ENCODE data around the gene MORN1. TPM values are rescaled to one million over a fixed set of nuclear protein-coding genes. Genes with fewer than 3 reads are reported as not detected.
A peak's percentile ranks its signal among the peaks of the same experiment; 100 is the strongest.

Gene MORN1
- total and polyA plus RNA-seq, 2 of the 4 experiments (the other 2 are of a cell fraction) = 3.0 to 4.2 TPM

DNA sequence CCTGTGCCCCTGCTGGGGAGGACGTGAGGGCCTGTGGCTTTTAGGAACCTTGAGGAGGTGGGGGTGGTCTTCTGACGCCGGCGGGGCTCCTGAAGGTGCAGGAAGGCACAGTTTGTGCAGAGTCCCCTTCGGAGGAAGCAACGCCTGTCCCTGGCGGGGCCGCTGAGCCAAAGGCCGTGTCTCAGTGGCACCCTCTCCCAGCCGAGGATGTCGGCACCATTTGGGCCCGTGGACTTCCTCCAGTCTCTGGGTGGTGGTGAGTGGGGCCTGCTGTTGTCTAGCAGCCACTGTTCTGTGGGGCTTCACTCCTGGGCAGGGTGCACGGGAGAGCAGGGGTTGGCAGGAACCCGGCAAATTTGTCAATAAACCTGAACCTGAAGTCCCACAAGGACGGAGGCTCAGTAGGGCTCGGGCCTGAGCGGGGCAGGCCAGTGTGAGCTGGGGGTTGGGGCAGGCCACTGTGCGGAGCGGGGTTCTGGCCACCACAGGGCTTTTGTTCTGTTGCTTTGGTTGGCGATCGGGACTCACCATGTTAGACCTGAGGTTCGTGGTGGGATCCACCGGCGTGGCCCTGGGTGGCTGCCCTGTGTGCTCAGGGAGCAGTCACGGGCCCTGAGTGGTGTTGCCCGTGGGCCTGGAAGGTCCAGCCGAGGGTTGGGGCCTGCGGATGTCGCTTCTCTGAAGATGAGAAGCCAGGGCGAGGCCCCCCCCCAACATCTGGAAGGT is 98.5 kb downstream of the MORN1 start (continued):
- no peak for TF ChIP-seq RAD21 (IDR thresholded peaks at IDR 0.05; ENCODE audit: low read length)

DNA sequence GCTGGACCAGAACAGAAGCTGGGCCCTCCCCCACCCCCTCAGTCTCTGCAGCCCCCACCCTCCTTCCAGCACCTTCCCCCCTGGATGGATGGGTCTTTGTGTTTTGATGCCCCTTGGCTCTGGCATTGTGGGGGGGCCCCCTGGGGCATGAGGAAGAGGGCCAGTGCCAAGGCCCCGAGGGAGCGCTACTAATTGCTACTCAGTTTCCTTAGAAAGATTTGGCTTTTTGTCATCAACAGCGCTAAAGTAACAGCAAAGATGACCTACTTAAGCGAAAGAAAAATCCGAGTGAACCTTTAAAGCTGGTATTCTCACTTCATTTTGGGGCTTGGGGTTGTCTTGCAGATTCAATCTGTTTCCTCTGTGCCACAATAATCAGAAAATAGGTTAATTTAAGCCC is 99.8 kb downstream of the MORN1 start:
- ATAC-seq (ENCODE audit: low read depth) (no peak), DNase-seq (no peak)
- TF ChIP-seq MXI1 (IDR thresholded peaks at IDR 0.05; ENCODE audit: borderline replicate concordance, low read depth, low read length) = no peak
- TF ChIP-seq, protein P1, sequence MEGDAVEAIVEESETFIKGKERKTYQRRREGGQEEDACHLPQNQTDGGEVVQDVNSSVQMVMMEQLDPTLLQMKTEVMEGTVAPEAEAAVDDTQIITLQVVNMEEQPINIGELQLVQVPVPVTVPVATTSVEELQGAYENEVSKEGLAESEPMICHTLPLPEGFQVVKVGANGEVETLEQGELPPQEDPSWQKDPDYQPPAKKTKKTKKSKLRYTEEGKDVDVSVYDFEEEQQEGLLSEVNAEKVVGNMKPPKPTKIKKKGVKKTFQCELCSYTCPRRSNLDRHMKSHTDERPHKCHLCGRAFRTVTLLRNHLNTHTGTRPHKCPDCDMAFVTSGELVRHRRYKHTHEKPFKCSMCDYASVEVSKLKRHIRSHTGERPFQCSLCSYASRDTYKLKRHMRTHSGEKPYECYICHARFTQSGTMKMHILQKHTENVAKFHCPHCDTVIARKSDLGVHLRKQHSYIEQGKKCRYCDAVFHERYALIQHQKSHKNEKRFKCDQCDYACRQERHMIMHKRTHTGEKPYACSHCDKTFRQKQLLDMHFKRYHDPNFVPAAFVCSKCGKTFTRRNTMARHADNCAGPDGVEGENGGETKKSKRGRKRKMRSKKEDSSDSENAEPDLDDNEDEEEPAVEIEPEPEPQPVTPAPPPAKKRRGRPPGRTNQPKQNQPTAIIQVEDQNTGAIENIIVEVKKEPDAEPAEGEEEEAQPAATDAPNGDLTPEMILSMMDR (conservative IDR thresholded peaks at IDR 0.05; ENCODE audit: low read depth, low read length) = no peak
- no peak for TF ChIP-seq MAZ (IDR thresholded peaks at IDR 0.05; ENCODE audit: borderline replicate concordance, low read depth, low read length)
- no peak for TF ChIP-seq RFX5 (IDR thresholded peaks at IDR 0.05; ENCODE audit: low read depth, low read length)
- no peak for TF ChIP-seq POLR2A (IDR thresholded peaks at IDR 0.05; ENCODE audit: low read depth, low read length)
- no peak for TF ChIP-seq RAD21 (IDR thresholded peaks at IDR 0.05; ENCODE audit: low read length)
- TF ChIP-seq NFE2L2 (IDR thresholded peaks at IDR 0.05; ENCODE audit: low read depth, low read length) = no peak
- ChIA-PET POLR2A (ENCODE audit: unreplicated experiment) (no interaction called here), CTCF (no interaction called here)
- peaks cover 52% of the 10 kb centered on the region for H3K4me1 ChIP-seq (ENCODE audit: control insufficient read depth, insufficient read depth, low read length)
- H2BK15ac ChIP-seq (ENCODE audit: low read depth, low read length) = peak overlapping the region; percentile 95; the same call in 2 of the 3 replicates
- in situ Hi-C loops (cut with MboI; ENCODE audit: low sequenced_read_pairs) = no loop called here
- H4K8ac ChIP-seq (ENCODE audit: low read depth in 2 of 2, low read length in 2 of 2) = peak overlapping the region; percentile 96
- peak overlapping the region; percentile 11; the same call in 1 of the 2 replicates for H2BK20ac ChIP-seq (ENCODE audit: low read depth, low read length)
- H3K18ac ChIP-seq (ENCODE audit: low read depth, low read length) = peak overlapping the region; percentile 68
- peak overlapping the region; percentile 20 for H3K9ac ChIP-seq (ENCODE audit: low read depth, low read length)
- peak overlapping the region; percentile 99 for H4K91ac ChIP-seq (ENCODE audit: insufficient read depth, low read depth, low read length)
- peak overlapping the region; percentile 100 for H3K4ac ChIP-seq (ENCODE audit: low read depth, low read length)
- H3K9me3 ChIP-seq (ENCODE audit: control insufficient read depth, insufficient read depth, low read length) = no peaks in the 10 kb centered on the region
- H3K4me2 ChIP-seq (ENCODE audit: low read depth, low read length) = peak overlapping the region; percentile 28; the same call in 1 of the 2 replicates
- peak overlapping the region; percentile 98 for H3K14ac ChIP-seq (replicated peaks; ENCODE audit: low read depth, low read length)
- peak overlapping the region; percentile 97 for H2BK120ac ChIP-seq (ENCODE audit: low read depth, low read length)
- dilution Hi-C loops (cut with HindIII; ENCODE audit: low sequenced_read_pairs, unreplicated experiment) = no loop called here
- no peak overlapping the region for H3K4me3 ChIP-seq (ENCODE audit: insufficient read depth, low read depth, low read length)
- peak overlapping the region; percentile 35; the same call in 1 of the 2 replicates for H3K56ac ChIP-seq (ENCODE audit: extremely low read depth, insufficient read depth, low read length)
- H4K5ac ChIP-seq (ENCODE audit: low read depth, low read length) = peak overlapping the region; percentile 8
- intact Hi-C loops (cut with micrococcal nuclease) = loop anchor here (2.0 kb wide), 1 partner anchor 57 kb away; no protein-coding TSS in a partner anchor
- 44% methylated on average over 4 of the region's 5 CpGs; no CpG with 5 or more reads in 1 of the 2 experiments for WGBS, 2 experiments (ENCODE audit: extremely low coverage in 2 of 2, insufficient read length in 1 of 2)
- H3K79me1 ChIP-seq (ENCODE audit: low read depth in 1 of 2, low read length in 2 of 2) = peaks cover 6 to 87% of the 10 kb centered on the region in 2 experiments; a peak in 3 of 4 replicates
- peak overlapping the region; percentile 98 for H2AK5ac ChIP-seq (ENCODE audit: low read depth, low read length)
- H3K23ac ChIP-seq (ENCODE audit: low read depth, low read length) = peak overlapping the region; percentile 97
- BruUV-seq (replicated peaks) = no TSS peak
- H2BK5ac ChIP-seq (ENCODE audit: low read depth, low read length, poor library complexity, severe bottlenecking) = peak overlapping the region; percentile 94
- H2AK9ac ChIP-seq (replicated peaks; ENCODE audit: low read depth, low read length, poor library complexity) = peak overlapping the region; percentile 82
- no peaks in the 10 kb centered on the region for H3K27me3 ChIP-seq (ENCODE audit: control insufficient read depth, insufficient read depth, low read length)
- H4K20me1 ChIP-seq (ENCODE audit: insufficient read depth, low read length) = peaks cover 45% of the 10 kb centered on the region
- peak overlapping the region; percentile 98 for H3K27ac ChIP-seq (ENCODE audit: insufficient read depth, low read length)
- no peak overlapping the region for H2AFZ ChIP-seq (replicated peaks; ENCODE audit: low read length, poor library complexity)
- H3K9me1 ChIP-seq (ENCODE audit: insufficient read depth, low read length) = peaks cover 43% of the 10 kb centered on the region
- peaks cover 2% of the 10 kb centered on the region; the same call in 1 of the 2 replicates for H3K36me3 ChIP-seq (ENCODE audit: control insufficient read depth, insufficient read depth, low read length)

Data from IMR-90 (cell line).